PFSK-1 (cell line): ENCODE data around the gene SLC6A19.

Source experiments
- FOXP2 ChIP-seq: optimal IDR thresholded peaks from 2 replicates; pipeline ENCODE3; 2011; ENCODE audit warnings: borderline replicate concordance, control low read depth, inconsistent platforms; ENCODE audit not compliant: insufficient read depth; ENCODE audit errors: extremely low read length, extremely low read depth
- POLR2AphosphoS5 ChIP-seq: IDR thresholded peaks from 2 replicates; pipeline ENCODE4 v1.6.1; 2012; ENCODE audit warnings: low read depth, mild to moderate bottlenecking, control low read depth, low read length, moderate library complexity
- SIN3A ChIP-seq: IDR thresholded peaks from 2 replicates; pipeline ENCODE4 v1.6.1; 2012; ENCODE audit warnings: mild to moderate bottlenecking, low read length, moderate library complexity, borderline replicate concordance; ENCODE audit not compliant: insufficient read depth
- TAF1 ChIP-seq: IDR thresholded peaks from 2 replicates; pipeline ENCODE4 v1.6.1; 2012; ENCODE audit warnings: low read length, control low read depth, borderline replicate concordance; ENCODE audit not compliant: insufficient read depth
- TF ChIP-seq, protein P1 (sequence below), 2 experiments: IDR thresholded peaks; 2 replicates each; pipeline versions ENCODE4 v1.6.1 to v1.8.0; 2011 to 2012; ENCODE audit warnings: low read depth in 2 of 2, low read length in 2 of 2, control low read depth in 1 of 2, inconsistent platforms in 1 of 2, mild to moderate bottlenecking in 1 of 2, moderate library complexity in 1 of 2; ENCODE audit not compliant: insufficient read depth in 1 of 2

DNA sequence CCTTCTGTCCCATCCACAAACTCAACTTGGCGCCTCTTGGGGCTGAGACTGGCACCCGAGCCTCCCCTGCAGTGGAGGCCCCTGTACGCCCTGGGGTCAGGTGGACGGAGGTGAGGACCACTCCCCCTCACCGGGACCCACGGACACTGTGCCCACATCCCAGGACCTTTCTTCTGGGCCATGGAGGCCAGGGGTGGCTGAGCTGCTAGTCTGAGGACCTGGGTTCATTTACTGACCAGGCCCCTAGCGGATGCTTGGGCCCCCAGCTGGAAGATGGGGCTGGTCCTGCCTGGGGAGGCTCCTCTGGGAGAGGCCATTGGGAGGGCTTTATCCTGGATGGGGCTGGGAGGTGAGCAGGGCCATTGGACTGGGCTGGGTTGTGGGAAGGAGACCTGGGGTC lies 16.9 kb upstream of the SLC6A19 start:
- no peak for TF ChIP-seq POLR2AphosphoS5
- TF ChIP-seq TAF1, result no peak
- TF ChIP-seq, protein P1, sequence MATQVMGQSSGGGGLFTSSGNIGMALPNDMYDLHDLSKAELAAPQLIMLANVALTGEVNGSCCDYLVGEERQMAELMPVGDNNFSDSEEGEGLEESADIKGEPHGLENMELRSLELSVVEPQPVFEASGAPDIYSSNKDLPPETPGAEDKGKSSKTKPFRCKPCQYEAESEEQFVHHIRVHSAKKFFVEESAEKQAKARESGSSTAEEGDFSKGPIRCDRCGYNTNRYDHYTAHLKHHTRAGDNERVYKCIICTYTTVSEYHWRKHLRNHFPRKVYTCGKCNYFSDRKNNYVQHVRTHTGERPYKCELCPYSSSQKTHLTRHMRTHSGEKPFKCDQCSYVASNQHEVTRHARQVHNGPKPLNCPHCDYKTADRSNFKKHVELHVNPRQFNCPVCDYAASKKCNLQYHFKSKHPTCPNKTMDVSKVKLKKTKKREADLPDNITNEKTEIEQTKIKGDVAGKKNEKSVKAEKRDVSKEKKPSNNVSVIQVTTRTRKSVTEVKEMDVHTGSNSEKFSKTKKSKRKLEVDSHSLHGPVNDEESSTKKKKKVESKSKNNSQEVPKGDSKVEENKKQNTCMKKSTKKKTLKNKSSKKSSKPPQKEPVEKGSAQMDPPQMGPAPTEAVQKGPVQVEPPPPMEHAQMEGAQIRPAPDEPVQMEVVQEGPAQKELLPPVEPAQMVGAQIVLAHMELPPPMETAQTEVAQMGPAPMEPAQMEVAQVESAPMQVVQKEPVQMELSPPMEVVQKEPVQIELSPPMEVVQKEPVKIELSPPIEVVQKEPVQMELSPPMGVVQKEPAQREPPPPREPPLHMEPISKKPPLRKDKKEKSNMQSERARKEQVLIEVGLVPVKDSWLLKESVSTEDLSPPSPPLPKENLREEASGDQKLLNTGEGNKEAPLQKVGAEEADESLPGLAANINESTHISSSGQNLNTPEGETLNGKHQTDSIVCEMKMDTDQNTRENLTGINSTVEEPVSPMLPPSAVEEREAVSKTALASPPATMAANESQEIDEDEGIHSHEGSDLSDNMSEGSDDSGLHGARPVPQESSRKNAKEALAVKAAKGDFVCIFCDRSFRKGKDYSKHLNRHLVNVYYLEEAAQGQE (IDR thresholded peaks at IDR 0.05; ENCODE audit: insufficient read depth in 1 of 2, low read depth in 2 of 2, low read length in 2 of 2), result no peak
- TF ChIP-seq FOXP2, result no peak
- no peak for TF ChIP-seq SIN3A
